SHP77 treated with DMSO at 0.1 percent for 48 hours (cell line): Measurements from ENCODE around the gene ADGRG6.
"Not testable (repeated sequence)": the region's sequence is repeated elsewhere in the genome, so short reads cannot be mapped to it uniquely, and the experiment has no call there.

Experiments
- DNase-seq: peaks from one replicate; lab custom pipeline; 2025; lab: John Stamatoyannopoulos, UW

Gene ADGRG6

GRCh38 chr6:142446168-142446567, 144.4 kb downstream of the ADGRG6 start:
- DNase-seq, result no peak

DNA sequence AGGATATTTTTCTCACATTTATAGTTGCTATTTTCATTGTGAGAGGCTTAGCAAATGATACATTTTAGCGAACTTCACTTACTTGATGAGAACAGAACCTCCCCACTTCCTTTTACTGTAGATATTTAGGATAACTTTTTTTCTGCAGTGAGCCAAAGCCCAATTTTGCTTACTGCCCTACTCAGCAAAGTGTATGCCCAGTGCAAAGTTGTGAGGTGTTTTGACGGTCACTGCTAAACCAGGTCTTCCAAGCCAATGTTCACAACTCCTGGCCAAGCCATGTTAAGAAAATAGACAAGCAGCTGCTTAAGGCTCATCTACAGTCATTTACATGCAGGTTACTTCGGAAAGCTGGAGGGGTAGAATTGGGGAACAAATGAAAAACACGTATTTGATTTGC, 144.8 kb downstream of the ADGRG6 start:
- no peak for DNase-seq

- DNase-seq, result no peak
These were observed 146.4 kb downstream of the ADGRG6 start for GRCh38 chr6:142448091-142448729.

GRCh38 chr6:142450856-142451255, 149.0 kb downstream of the ADGRG6 start:
- DNase-seq, result not testable (repeated sequence)

DNA sequence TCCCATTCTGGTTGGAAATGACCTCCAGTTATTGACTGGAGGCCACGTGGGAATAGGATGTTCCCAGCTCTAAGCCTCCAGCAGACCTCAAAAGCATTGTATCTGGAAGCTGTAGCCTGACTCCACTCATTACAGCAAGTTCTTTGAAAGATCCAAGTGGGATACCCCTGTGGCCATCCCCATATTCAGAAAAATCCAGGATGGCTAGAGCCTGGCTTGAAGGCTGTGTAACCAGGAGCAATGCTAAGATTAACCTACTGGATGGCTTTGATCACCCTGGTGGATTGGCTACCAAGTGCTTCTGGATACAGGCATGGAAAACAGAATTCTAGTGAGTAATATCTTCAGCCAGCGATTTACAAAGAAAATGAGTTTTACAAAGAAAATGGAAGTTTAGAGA, 151.2 kb downstream of the ADGRG6 start:
- DNase-seq, result no peak

DNA sequence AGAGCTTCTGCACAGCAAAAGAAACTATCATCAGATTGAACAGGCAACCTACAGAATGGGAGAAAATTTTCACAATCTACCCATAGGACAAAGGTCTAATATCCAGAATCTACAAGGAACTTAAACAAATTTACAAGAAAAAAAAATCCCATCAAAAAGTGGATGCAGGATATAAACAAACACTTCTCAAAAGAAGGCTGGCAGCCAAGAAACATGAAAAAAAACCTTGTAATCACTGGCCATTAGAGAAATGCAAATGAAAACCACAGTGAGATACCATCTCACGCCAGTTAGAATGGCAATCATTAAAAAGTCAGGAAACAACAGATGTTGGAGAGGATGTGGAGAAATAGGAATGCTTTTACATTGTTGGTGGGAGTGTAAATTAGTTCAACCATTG, 152.4 kb downstream of the ADGRG6 start:
- DNase-seq, result not testable (repeated sequence)

- not testable (repeated sequence) for DNase-seq
These were observed 153.0 kb downstream of the ADGRG6 start for GRCh38 chr6:142454848-142455247.

DNA sequence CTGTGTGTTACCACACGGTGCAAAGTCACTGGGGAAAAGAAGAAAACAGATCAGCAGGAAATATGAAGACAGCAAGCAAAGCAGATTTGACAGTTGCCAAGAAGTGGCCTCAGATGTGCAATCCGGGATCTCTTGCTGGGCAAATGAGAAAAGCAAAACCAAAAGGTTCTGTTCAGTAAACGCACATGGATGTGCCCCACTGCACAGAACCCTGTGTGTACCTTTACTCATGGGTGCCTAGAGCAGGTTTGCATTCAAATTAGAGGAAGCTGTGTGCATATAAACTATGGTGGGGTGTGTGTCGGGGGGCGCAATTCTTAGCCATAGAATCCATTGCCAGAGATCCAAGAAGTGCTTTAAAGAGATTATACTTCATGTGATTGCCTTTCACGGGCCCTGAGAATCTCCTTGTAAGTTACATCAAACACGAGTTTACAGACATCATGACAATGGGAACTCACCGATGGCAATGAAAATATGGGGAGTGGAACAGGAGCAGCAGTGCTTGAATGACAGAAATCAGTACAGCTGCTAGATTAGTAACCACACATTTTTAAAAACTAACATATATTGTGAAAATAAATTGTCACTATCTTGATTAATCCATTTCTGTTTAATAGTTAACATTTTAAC, 154.3 kb downstream of the ADGRG6 start:
- no peak for DNase-seq

DNA sequence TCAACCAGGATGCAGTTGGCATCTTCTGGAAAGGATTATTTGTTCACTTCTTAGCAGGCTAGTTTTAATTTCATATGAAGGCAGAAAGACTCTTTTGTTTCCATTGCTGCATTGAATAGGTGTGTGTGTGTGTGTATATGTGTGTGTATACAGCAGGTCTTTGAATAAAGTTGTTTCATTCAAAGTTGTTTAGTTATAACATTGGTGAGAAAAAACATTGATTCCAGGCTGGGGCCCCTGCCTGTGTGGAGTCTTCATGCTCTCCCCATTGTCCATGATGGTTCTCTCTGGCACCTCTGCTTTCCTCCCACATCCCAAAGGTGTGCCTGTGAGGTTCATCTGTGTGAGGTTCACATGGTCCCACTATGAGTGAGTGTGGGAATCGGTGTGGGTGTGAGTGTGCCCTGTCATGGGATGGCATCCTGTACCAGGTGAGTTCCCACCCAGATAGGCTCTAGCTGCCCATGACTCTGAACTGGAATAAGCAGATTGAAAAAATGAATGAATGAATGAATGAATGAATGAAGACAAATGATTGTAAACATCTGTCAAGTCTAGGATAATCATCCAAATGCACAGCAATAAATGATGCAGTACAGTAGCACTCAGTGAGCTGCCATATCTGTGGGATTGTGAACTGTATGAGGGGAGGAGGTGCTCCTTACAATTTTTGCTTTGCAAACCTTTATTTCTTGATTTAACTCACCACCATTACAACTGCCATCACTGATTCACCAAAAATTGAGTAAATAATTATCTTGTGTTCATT, 156.0 kb downstream of the ADGRG6 start:
- DNase-seq, result no peak

- DNase-seq, result no peak
These were observed 157.0 kb downstream of the ADGRG6 start for GRCh38 chr6:142458836-142459235.

DNA sequence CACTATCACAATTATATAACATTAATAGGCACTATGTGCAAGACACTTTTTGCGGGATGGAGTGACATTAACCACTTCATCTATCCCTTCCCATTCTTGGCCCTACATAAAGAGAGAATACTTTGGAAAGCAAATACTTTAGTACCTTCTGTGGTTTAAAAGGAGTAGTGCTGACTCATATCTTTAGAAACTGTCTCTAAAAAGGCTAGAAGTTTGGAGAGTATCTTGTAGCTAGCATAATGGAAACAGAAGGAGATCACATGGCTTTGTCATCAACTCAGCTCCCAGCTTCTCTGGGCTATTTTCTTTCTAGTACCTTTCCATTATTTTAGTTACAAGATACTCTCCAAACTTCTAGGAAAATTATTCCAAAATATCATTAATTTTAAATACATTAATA, 157.5 kb downstream of the ADGRG6 start:
- no peak for DNase-seq

GRCh38 chr6:142462260-142462659, 160.5 kb downstream of the ADGRG6 start:
- no peak for DNase-seq

GRCh38 chr6:142463988-142464387, 162.2 kb downstream of the ADGRG6 start:
- no peak for DNase-seq

DNA sequence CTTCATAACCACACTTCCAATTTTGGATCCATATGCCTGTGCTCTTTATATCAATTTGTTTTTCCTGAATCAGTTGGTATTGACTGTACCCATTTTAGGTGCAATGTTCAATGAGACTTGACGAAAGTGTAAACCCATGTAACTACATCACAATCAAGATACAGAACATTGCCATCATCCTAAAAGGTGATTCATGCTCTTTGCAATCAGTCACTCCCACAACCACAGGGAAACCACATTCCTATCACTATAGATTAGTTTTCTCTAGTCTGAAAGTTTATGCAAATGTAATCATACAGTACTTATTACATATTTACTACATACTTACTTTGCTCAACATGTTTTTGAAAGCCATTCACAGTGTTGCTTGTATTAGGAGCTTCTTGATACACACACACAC, 167.4 kb downstream of the ADGRG6 start:
- no peak for DNase-seq

GRCh38 chr6:142470421-142470820, 168.6 kb downstream of the ADGRG6 start:
- DNase-seq, result no peak

DNA sequence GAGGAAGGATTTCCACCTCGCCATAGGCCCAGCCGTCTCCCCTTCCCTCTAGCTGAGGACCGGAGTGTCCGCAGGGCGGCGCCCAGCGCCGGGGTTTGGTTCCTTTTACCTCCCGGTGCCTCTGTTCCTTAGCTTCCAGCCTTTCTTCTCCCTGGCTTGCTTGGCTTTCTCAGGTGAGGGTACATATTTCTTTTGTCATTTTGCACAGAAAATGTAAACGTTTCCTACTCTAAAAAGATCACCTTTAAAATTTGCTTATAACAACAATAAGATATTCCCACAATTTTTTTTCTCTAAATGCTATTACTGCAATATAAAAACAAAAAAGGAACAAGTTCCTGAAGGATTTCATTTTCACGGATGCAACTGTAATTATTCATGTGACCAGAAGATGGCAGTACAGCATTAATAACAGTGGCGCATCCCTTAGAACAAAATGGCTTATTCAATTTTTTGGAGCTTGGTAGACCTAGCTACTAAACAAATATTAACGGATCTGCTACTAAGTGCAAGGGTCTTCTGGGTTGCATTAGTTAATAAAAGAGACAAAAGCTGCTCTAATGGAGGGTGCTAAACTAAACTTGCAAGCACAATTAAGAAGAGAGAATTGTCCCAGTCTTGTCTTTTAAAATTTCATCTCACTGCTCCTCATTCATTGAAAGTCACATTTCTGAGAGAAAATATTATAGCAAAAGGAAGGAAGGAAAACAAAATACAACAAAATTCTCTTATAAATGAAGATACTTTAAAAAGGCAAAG, 172.9 kb downstream of the ADGRG6 start:
- DNase-seq, result no peak

GRCh38 chr6:142476452-142476851, 174.6 kb downstream of the ADGRG6 start:
- DNase-seq, result no peak

DNA sequence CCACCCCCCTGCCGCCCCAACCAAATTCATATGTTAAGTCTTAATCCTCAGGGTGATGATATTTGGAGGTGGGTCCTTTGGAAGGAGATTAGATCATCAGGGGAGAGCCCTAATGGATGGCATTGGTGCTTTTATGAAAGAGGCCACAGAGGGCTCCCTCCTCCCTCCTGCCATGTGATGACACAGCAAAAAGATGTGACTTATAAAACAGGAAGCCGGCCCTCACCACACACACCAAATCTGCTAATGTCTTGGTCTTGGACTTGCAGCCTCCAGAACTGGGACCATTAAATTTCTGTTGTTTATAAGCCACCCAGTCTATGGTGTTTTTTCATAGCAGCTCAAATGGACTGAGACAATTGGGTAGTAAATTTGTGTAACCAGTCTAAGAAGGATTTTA, 176.3 kb downstream of the ADGRG6 start:
- no peak for DNase-seq

DNA sequence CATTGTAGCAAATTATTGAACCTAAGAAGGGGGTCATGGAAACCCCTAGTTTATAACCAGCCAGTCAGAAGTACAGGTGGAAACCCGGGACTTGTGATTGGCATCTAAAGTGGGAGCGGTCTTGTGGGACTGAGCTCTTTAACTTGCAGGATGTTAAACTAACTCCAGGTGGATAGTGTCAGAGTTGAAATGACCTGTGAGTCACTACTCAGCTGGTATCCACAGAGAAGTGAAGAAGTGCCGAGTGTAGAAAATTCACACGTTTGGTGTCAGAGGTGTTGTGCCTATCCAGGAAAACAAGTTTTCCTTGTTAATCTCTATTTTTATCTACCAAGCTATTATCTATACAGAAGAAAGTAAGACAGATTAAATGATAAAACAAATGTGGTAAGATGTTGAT, 179.7 kb downstream of the ADGRG6 start:
- DNase-seq, result no peak

DNA sequence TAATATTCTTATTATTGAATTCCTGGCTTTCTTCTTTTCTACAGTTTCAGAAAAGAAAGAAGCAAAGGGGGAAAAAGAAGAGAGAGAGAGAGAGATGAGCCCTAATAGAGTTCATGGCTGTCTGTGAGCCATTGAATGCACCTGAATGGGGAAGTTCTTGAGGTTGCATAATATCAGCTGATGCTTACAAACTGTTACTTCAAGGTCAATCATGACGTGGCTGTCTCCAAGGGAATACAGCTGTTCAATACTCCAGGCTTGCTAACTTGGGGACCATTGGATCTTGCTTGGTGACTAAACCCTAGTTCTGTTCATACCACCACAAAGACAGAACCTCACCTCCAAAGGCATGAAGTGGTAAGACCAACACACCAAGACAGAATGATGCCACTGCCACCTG, 180.4 kb downstream of the ADGRG6 start:
- no peak for DNase-seq

DNA sequence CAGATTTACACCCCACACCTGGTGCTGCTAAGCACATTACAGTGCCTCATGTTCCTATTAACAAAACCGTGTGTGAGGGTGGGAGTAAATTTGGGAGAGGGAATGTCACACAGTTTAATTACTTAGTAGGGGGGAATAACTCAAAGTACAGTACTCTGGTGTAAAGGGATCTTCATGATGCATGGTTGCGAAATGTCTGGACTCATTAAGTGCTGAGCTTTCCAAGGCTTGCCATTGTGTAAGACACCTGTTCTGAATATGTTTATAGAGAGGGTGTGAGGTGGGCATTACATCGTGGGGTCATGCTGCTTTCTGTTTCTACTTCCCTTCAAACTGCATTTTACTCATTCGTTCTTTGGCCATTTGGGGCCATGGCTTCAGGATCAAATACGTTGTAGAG, 181.2 kb downstream of the ADGRG6 start:
- DNase-seq, result no peak

GRCh38 chr6:142485256-142485655, 183.4 kb downstream of the ADGRG6 start:
- DNase-seq, result no peak
